H1 (cell line): Measurements from ENCODE around the gene CRABP1. TPM values are rescaled to one million over a fixed set of nuclear protein-coding genes. Genes with fewer than 3 reads are reported as not detected.

Source experiments
- CEBPB ChIP-seq: IDR thresholded peaks from 2 replicates; pipeline ENCODE4 v1.6.1; 2012; ENCODE audit warnings: low read depth, low read length
- CHD1 ChIP-seq: IDR thresholded peaks from 2 replicates; pipeline ENCODE4 v1.6.1; 2012; ENCODE audit warnings: low read depth, low read length, improper control_type of control experiment
- CTBP2 ChIP-seq: IDR thresholded peaks from 2 replicates; pipeline ENCODE4 v1.7.0; 2011; ENCODE audit warnings: borderline replicate concordance, mild to moderate bottlenecking, moderate library complexity, mixed read lengths, low read length; ENCODE audit not compliant: insufficient read depth, insufficient read length
- EP300 ChIP-seq, 2 experiments: IDR thresholded peaks; 1 replicate in 1 of 2; 2 replicates in 1 of 2; pipeline ENCODE4 v1.6.1; 2011 to 2012; ENCODE audit warnings: low read depth in 2 of 2, low read length in 2 of 2, mild to moderate bottlenecking in 2 of 2, borderline replicate concordance in 1 of 2, inconsistent platforms in 1 of 2, moderate library complexity in 1 of 2
- GABPA ChIP-seq: IDR thresholded peaks from 2 replicates; pipeline ENCODE4 v1.6.1; 2011; ENCODE audit warnings: mild to moderate bottlenecking, low read length, moderate library complexity, borderline replicate concordance; ENCODE audit not compliant: insufficient read depth
- KDM4A ChIP-seq: IDR thresholded peaks from one replicate; pipeline ENCODE4 v1.7.1; 2012; ENCODE audit warnings: low read depth, mild to moderate bottlenecking, moderate library complexity, low read length, inconsistent platforms; ENCODE audit not compliant: severe bottlenecking
- NANOG ChIP-seq: IDR thresholded peaks from 2 replicates; pipeline ENCODE4 v1.6.1; 2011; ENCODE audit warnings: low read length, low read depth, mild to moderate bottlenecking, inconsistent platforms; ENCODE audit not compliant: insufficient read depth, poor library complexity, severe bottlenecking
- POU5F1 ChIP-seq: IDR thresholded peaks from 2 replicates; pipeline ENCODE4 v1.6.1; 2011; ENCODE audit warnings: low read depth, mild to moderate bottlenecking, low read length, moderate library complexity
- RXRA ChIP-seq: IDR thresholded peaks from 2 replicates; pipeline ENCODE4 v1.6.1; 2011; ENCODE audit warnings: low read depth, mild to moderate bottlenecking, low read length, moderate library complexity; ENCODE audit not compliant: insufficient read depth
- SAP30 ChIP-seq: fragments of 300-600 bp; sonication (generic); IDR thresholded peaks from 2 replicates; pipeline ENCODE4 v1.7.1; 2012; ENCODE audit warnings: low read length, moderate library complexity, mild to moderate bottlenecking, inconsistent platforms; ENCODE audit not compliant: insufficient read depth, insufficient replicate concordance
- SIN3A ChIP-seq, 2 experiments: IDR thresholded peaks in 1 of 2; conservative IDR thresholded peaks in 1 of 2; 2 replicates each; pipeline ENCODE4 v1.6.1; 2011 to 2012; ENCODE audit warnings: low read length in 2 of 2, improper control_type of control experiment in 1 of 2, low read depth in 1 of 2, mild to moderate bottlenecking in 1 of 2
- SRF ChIP-seq: IDR thresholded peaks from 2 replicates; pipeline ENCODE4 v1.6.1; 2011; ENCODE audit warnings: mild to moderate bottlenecking, low read depth, low read length, moderate library complexity
- USF2 ChIP-seq: IDR thresholded peaks from 2 replicates; pipeline ENCODE4 v1.6.1; 2011; ENCODE audit warnings: low read length, improper control_type of control experiment
- polyA plus RNA-seq, 7 experiments: library from polyadenylated mRNA; depleted of rRNA in 3 of 7; stranded (reverse) in 5 of 7; unstranded in 2 of 7; fragments of >200 nt in 5 of 7; fragments of 200-250 nt in 2 of 7; gene quantifications; 1 replicate in 5 of 7; 2 replicates in 1 of 7; 4 replicates in 1 of 7; pipeline versions ENCODE4 v1.2.1 to v1.2.3, GENCODE V29; 2011 to 2013; ENCODE audit warnings: missing spikeins in 2 of 7, mixed read lengths in 2 of 7
- total RNA-seq: library from RNA; stranded (reverse); fragmentation: NEBNext Ultra II Directional; extraction: Animal tissue kit (Norgen Biotek cat#: 25700); gene quantifications from 2 replicates; pipeline ENCODE4 v1.2.1, GENCODE V29; 2021
- TF ChIP-seq, protein P1 (sequence below), 3 experiments: IDR thresholded peaks; 1 replicate in 2 of 3; 2 replicates in 1 of 3; pipeline versions ENCODE4 v1.5.1 to v1.6.1; 2011; ENCODE audit warnings: low read length in 3 of 3, mild to moderate bottlenecking in 3 of 3, inconsistent platforms in 2 of 3, low read depth in 1 of 3, moderate library complexity in 1 of 3; ENCODE audit not compliant: insufficient read depth in 1 of 3; ENCODE audit errors: control extremely low read depth in 1 of 3
- TF ChIP-seq, protein P2 (sequence below): IDR thresholded peaks from 2 replicates; pipeline ENCODE4 v1.6.1; 2012; ENCODE audit warnings: low read length, inconsistent platforms
- TF ChIP-seq, protein P3 (sequence below): IDR thresholded peaks from 2 replicates; pipeline ENCODE4 v1.6.1; 2012; ENCODE audit warnings: inconsistent platforms

The CRABP1 gene
- total and polyA plus RNA-seq, 2 of the 8 experiments (the other 6 are each of a cell fraction or from before 2014, with no cell fraction given): 385 to 655 TPM

GRCh38 chr15:78394981-78395616 lies 54.9 kb downstream of the CRABP1 start (continued):
- TF ChIP-seq SAP30 (no peak), POU5F1 (no peak), GABPA (no peak), SIN3A (conservative IDR thresholded peaks at IDR 0.05 in 1 of 2, IDR thresholded peaks at IDR 0.05 in 1 of 2; ENCODE audit: low read depth in 1 of 2, low read length in 2 of 2) (peak in 1 of 2 experiments; percentile 54; a peak in 1 of 4 replicates), NANOG (peak; percentile 69), CTBP2 (peak; percentile 87), RXRA (0 out of 2 replicates have a peak, but pooled peaks have one; percentile 45), KDM4A (no peak), SRF (no peak), EP300 (IDR thresholded peaks at IDR 0.05; ENCODE audit: borderline replicate concordance in 1 of 2, low read depth in 2 of 2, low read length in 2 of 2) (0 out of 3 replicates have a peak, but pooled peaks of 1 of the 2 experiments have one; percentile 6), USF2 (no peak), CHD1 (no peak), CEBPB (no peak)
- TF ChIP-seq, protein P1, sequence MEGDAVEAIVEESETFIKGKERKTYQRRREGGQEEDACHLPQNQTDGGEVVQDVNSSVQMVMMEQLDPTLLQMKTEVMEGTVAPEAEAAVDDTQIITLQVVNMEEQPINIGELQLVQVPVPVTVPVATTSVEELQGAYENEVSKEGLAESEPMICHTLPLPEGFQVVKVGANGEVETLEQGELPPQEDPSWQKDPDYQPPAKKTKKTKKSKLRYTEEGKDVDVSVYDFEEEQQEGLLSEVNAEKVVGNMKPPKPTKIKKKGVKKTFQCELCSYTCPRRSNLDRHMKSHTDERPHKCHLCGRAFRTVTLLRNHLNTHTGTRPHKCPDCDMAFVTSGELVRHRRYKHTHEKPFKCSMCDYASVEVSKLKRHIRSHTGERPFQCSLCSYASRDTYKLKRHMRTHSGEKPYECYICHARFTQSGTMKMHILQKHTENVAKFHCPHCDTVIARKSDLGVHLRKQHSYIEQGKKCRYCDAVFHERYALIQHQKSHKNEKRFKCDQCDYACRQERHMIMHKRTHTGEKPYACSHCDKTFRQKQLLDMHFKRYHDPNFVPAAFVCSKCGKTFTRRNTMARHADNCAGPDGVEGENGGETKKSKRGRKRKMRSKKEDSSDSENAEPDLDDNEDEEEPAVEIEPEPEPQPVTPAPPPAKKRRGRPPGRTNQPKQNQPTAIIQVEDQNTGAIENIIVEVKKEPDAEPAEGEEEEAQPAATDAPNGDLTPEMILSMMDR (IDR thresholded peaks at IDR 0.05; ENCODE audit: control extremely low read depth in 1 of 3, insufficient read depth in 1 of 3, low read depth in 1 of 3, low read length in 3 of 3): no peak
- TF ChIP-seq, protein P2, sequence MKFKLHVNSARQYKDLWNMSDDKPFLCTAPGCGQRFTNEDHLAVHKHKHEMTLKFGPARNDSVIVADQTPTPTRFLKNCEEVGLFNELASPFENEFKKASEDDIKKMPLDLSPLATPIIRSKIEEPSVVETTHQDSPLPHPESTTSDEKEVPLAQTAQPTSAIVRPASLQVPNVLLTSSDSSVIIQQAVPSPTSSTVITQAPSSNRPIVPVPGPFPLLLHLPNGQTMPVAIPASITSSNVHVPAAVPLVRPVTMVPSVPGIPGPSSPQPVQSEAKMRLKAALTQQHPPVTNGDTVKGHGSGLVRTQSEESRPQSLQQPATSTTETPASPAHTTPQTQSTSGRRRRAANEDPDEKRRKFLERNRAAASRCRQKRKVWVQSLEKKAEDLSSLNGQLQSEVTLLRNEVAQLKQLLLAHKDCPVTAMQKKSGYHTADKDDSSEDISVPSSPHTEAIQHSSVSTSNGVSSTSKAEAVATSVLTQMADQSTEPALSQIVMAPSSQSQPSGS: no peak
- TF ChIP-seq, protein P3, sequence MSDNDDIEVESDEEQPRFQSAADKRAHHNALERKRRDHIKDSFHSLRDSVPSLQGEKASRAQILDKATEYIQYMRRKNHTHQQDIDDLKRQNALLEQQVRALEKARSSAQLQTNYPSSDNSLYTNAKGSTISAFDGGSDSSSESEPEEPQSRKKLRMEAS: 0 out of 2 replicates have a peak, but pooled peaks have one; percentile 27
